ENCODE data around the gene RCCD1. TPM values are rescaled to one million over a fixed set of nuclear protein-coding genes. Genes with fewer than 3 reads are reported as not detected.

The RCCD1 gene
- polyA plus RNA-seq, 5 donors = 16.3 to 22.4 (median 18.9) TPM

Other genes with a start within 250 kb of the RCCD1 start
- gene BLM, start 237.5 kb upstream of the RCCD1 start, polyA plus RNA-seq (ENCODE audit: insufficient read depth in 1 of 5, insufficient read length in 5 of 5, low replicate concordance in 1 of 5) = 10 to 100 TPM in 3 of 5 donors, 1 to 10 TPM in 2; 6.5 to 16.3 (median 10.5) TPM
- gene FURIN, start 86.3 kb upstream of the RCCD1 start, polyA plus RNA-seq (ENCODE audit: insufficient read depth in 1 of 5, insufficient read length in 5 of 5, low replicate concordance in 1 of 5) = 10 to 100 TPM; 44.3 to 73.3 (median 57.5) TPM
- 10 to 100 TPM; 19.0 to 31.2 (median 21.9) TPM for gene FES, start 70.4 kb upstream of the RCCD1 start, polyA plus RNA-seq (ENCODE audit: insufficient read depth in 1 of 5, insufficient read length in 5 of 5, low replicate concordance in 1 of 5)
- gene MAN2A2, start 51.6 kb upstream of the RCCD1 start, polyA plus RNA-seq (ENCODE audit: insufficient read depth in 1 of 5, insufficient read length in 5 of 5, low replicate concordance in 1 of 5) = 10 to 100 TPM; 41.5 to 71.5 (median 55.3) TPM
- gene HDDC3, start 22.3 kb upstream of the RCCD1 start, polyA plus RNA-seq (ENCODE audit: insufficient read depth in 1 of 5, insufficient read length in 5 of 5, low replicate concordance in 1 of 5) = 10 to 100 TPM; 11.5 to 17.5 (median 16.1) TPM
- 10 to 100 TPM; 52.6 to 72.5 (median 68.3) TPM for gene UNC45A, start 19.6 kb upstream of the RCCD1 start, polyA plus RNA-seq (ENCODE audit: insufficient read depth in 1 of 5, insufficient read length in 5 of 5, low replicate concordance in 1 of 5)
- gene PRC1, start 39.7 kb downstream of the RCCD1 start, polyA plus RNA-seq (ENCODE audit: insufficient read depth in 1 of 5, insufficient read length in 5 of 5, low replicate concordance in 1 of 5) = 100 to 1,000 TPM in 2 of 5 donors, 10 to 100 TPM in 3; 57.8 to 136 (median 84.1) TPM
- gene VPS33B, start 67.7 kb downstream of the RCCD1 start, polyA plus RNA-seq (ENCODE audit: insufficient read depth in 1 of 5, insufficient read length in 5 of 5, low replicate concordance in 1 of 5) = 10 to 100 TPM; 16.3 to 19.2 (median 17.5) TPM
- 1 to 10 TPM; 1.3 to 2.6 (median 1.5) TPM for gene SV2B, start 145.4 kb downstream of the RCCD1 start, polyA plus RNA-seq (ENCODE audit: insufficient read depth in 1 of 5, insufficient read length in 5 of 5, low replicate concordance in 1 of 5)